ENCODE measurements around the gene P2RX6.

P2RX6 gene

DNA sequence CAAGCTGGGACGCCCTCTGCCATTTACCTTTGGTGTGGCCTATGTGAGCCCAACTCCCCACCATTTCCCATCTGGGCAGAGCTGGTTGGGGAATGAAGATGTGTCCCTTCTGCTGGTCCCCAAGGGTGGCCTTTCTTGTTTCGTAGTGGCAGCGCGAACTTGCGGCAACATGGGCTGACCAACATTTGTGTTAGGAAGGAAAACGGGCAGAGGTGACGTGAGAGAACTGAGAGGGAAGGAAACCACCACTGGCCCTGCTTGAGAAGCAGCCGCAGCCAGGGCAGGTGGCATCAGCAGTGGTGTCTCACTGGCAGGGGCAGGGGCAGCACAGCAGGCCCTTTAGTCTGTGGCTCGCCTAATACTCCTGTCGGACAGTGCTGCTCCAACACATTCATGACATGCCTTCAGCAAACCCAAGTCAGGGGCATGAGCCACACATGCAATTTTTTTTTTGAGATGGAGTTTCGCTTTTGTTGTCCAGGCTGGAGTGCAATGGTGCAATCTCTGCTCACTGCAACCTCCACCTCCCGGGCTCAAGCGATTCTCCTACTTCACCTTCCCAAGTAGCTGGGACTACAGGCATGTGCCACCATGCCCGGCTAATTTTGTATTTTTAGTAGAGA is 60.7 kb downstream of the P2RX6 start:
- H3K4me3 ChIP-seq (ENCODE audit: low read length): no peak overlapping the region
- TF ChIP-seq, protein P1, sequence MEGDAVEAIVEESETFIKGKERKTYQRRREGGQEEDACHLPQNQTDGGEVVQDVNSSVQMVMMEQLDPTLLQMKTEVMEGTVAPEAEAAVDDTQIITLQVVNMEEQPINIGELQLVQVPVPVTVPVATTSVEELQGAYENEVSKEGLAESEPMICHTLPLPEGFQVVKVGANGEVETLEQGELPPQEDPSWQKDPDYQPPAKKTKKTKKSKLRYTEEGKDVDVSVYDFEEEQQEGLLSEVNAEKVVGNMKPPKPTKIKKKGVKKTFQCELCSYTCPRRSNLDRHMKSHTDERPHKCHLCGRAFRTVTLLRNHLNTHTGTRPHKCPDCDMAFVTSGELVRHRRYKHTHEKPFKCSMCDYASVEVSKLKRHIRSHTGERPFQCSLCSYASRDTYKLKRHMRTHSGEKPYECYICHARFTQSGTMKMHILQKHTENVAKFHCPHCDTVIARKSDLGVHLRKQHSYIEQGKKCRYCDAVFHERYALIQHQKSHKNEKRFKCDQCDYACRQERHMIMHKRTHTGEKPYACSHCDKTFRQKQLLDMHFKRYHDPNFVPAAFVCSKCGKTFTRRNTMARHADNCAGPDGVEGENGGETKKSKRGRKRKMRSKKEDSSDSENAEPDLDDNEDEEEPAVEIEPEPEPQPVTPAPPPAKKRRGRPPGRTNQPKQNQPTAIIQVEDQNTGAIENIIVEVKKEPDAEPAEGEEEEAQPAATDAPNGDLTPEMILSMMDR (IDR thresholded peaks at IDR 0.05; ENCODE audit: insufficient read depth, low read depth, low read length, missing control alignments): no peak
- no peak for DNase-seq (ENCODE audit: low read depth)

DNA sequence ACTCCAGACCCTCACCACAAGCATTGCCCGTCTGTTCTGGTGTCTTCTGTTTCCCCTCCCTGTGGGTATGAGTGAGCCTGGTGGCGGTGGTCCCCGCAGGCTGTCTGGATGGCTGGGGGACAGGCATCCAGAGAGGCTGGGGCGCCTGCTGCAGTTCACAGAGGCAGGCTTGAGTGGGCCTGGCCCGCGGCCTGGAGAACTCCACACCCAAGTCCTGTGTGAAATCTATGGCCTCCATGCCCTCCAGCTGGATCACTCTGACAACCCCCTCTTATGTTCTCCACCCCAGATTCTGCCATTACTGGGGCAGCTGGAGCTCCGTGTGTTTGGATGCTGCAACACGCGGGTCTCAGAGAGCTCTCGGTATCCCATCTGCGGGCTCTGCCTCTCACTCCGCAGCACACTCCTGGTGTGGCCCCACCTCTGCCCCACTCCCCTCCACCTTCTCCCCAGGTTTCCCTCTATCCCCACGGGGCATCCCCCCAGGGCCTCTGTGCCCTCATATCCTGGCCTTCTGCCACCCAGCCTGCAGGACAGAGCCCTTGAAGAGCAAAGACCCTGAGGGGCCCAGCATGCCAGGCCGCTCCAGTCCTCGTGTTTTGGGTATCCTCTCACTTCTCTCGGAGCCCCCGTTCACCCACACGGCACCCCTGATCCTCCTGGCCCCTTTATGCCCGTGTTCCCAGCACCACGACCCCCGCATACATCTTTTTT is 62.1 kb downstream of the P2RX6 start:
- H3K4me3 ChIP-seq (ENCODE audit: low read length): no peak overlapping the region
- TF ChIP-seq, protein P1 (IDR thresholded peaks at IDR 0.05; ENCODE audit: insufficient read depth, low read depth, low read length, missing control alignments): no peak
- no peak for DNase-seq (ENCODE audit: low read depth)

Data from epithelial cell of esophagus (primary cell).